HepG2 (cell line): ENCODE results near the gene MYADML2. TPM values are rescaled to one million over a fixed set of nuclear protein-coding genes. Genes with fewer than 3 reads are reported as not detected.
A peak's percentile ranks its signal among the peaks of the same experiment; 100 is the strongest.

Source experiments
- CEBPB ChIP-seq: IDR thresholded peaks from 2 replicates; pipeline ENCODE4 v1.6.1; 2011; ENCODE audit warnings: low read depth, low read length, improper control_type of control experiment, borderline replicate concordance
- CEBPZ ChIP-seq: IDR thresholded peaks from 2 replicates; pipeline ENCODE4 v1.6.1; 2012; ENCODE audit warnings: low read length, improper control_type of control experiment
- E2F5 ChIP-seq: sonication (generic); formaldehyde crosslinking; conservative IDR thresholded peaks from 2 replicates; pipeline ENCODE4 v1.4.0; 2020; ENCODE audit warnings: missing genetic modification reagents
- ELF1 ChIP-seq: sonication (generic); formaldehyde crosslinking; IDR thresholded peaks from 2 replicates; pipeline ENCODE4 v1.4.0; 2020; ENCODE audit warnings: missing genetic modification reagents
- HNRNPK ChIP-seq: fragments of 200-400 bp; formaldehyde crosslinking; IDR thresholded peaks from 2 replicates; pipeline ENCODE4 v1.6.1; 2018; ENCODE audit warnings: low read length, low read depth, moderate library complexity, mild to moderate bottlenecking; ENCODE audit not compliant: poor library complexity, severe bottlenecking
- MEIS2 ChIP-seq: sonication (generic); formaldehyde crosslinking; IDR thresholded peaks from 2 replicates; pipeline ENCODE4 v1.9.0; 2021; ENCODE audit warnings: mild to moderate bottlenecking, missing genetic modification reagents
- NFATC3 ChIP-seq: sonication (generic); formaldehyde crosslinking; IDR thresholded peaks from 2 replicates; pipeline ENCODE4 v1.5.1; 2020; ENCODE audit warnings: mild to moderate bottlenecking, missing genetic modification reagents
- NFE2L2 ChIP-seq: fragments of 150-350 bp; IDR thresholded peaks from 2 replicates; pipeline ENCODE4 v1.6.1; 2014; ENCODE audit warnings: low read length
- PRDM10 ChIP-seq: sonication (generic); formaldehyde crosslinking; IDR thresholded peaks from 2 replicates; pipeline ENCODE4 v1.4.0; 2020; ENCODE audit warnings: low read depth, missing genetic modification reagents
- SMC3 ChIP-seq: IDR thresholded peaks from 2 replicates; pipeline ENCODE4 v1.6.1; 2011; ENCODE audit warnings: low read length, improper control_type of control experiment
- SNRNP70 ChIP-seq: fragments of 200-400 bp; formaldehyde crosslinking; IDR thresholded peaks from 2 replicates; pipeline ENCODE4 v1.6.1; 2017; ENCODE audit warnings: mild to moderate bottlenecking, low read depth, low read length, moderate library complexity
- TP53 ChIP-seq: sonication (generic); formaldehyde crosslinking; conservative IDR thresholded peaks from 2 replicates; pipeline ENCODE4 v1.4.0; 2020; ENCODE audit warnings: missing genetic modification reagents
- U2AF2 ChIP-seq: fragments of 200-400 bp; formaldehyde crosslinking; IDR thresholded peaks from 2 replicates; pipeline ENCODE4 v1.6.1; 2017; ENCODE audit warnings: low read depth, mild to moderate bottlenecking, low read length
- ZNF597 ChIP-seq: sonication (generic); formaldehyde crosslinking; IDR thresholded peaks from 2 replicates; pipeline ENCODE4 v1.5.0; 2020; ENCODE audit warnings: missing genetic modification reagents
- ZNF614 ChIP-seq: IDR thresholded peaks from 2 replicates; pipeline ENCODE4 v1.6.1; 2018; ENCODE audit warnings: missing biosample characterization, missing genetic modification reagents, inconsistent platforms, borderline replicate concordance
- ZNF619 ChIP-seq: sonication (generic); formaldehyde crosslinking; IDR thresholded peaks from 2 replicates; pipeline ENCODE4 v1.4.0; 2020; ENCODE audit warnings: mild to moderate bottlenecking, missing genetic modification reagents
- ZNF773 ChIP-seq: sonication (generic); formaldehyde crosslinking; IDR thresholded peaks from 2 replicates; pipeline ENCODE4 v1.4.0; 2020; ENCODE audit warnings: missing genetic modification reagents, borderline replicate concordance
- polyA plus RNA-seq, 8 experiments: library from polyadenylated mRNA; depleted of rRNA in 3 of 8; stranded (reverse) in 7 of 8; unstranded in 1 of 8; fragments of >200 nt; fragmentation: Illumina TruSeq in 4 of 8; extraction: Trizol in 4 of 8; gene quantifications; 2 replicates each; pipeline versions ENCODE4 v1.2.1 to v1.2.3, GENCODE V29; 2011 to 2016; ENCODE audit warnings: low read depth in 4 of 8, missing spikeins in 1 of 8, mixed read lengths in 1 of 8; ENCODE audit not compliant: insufficient read depth in 1 of 8
- total RNA-seq, 5 experiments: library from RNA; depleted of rRNA; stranded (reverse); fragments of >200 nt; fragmentation: Illumina TruSeq; extraction: Trizol; gene quantifications; 2 replicates each; pipeline ENCODE4 v1.2.3, GENCODE V29; 2016; ENCODE audit warnings: low read depth in 1 of 5

Gene MYADML2
- total and polyA plus RNA-seq, 2 of the 13 experiments (the other 11 are each of a cell fraction or from before 2014, with no cell fraction given) = not detected

- TF ChIP-seq CEBPZ (no peak), PRDM10 (CRISPR knock-in tag) (no peak; the same call in 1 of the 2 replicates), HNRNPK (no peak), E2F5 (CRISPR knock-in tag) (0 out of 2 replicates have a peak, but pooled peaks have one; percentile 21), MEIS2 (CRISPR knock-in tag) (peak; percentile 83), CEBPB (no peak), NFATC3 (CRISPR knock-in tag) (0 out of 2 replicates have a peak, but pooled peaks have one; percentile 37), SMC3 (no peak; the same call in 1 of the 2 replicates), ZNF773 (CRISPR knock-in tag) (0 out of 2 replicates have a peak, but pooled peaks have one; percentile 31), ZNF597 (CRISPR knock-in tag) (no peak), ZNF614 (CRISPR knock-in tag) (peak; percentile 66; the same call in 1 of the 2 replicates), U2AF2 (0 out of 2 replicates have a peak, but pooled peaks have one; percentile 21), NFE2L2 (no peak), TP53 (no peak; the same call in 1 of the 2 replicates), ZNF619 (CRISPR knock-in tag) (0 out of 2 replicates have a peak, but pooled peaks have one; percentile 53), SNRNP70 (no peak), ELF1 (peak; percentile 80)
Measured at GRCh38 chr17:81909966-81910839, 36.8 kb downstream of the MYADML2 start (continued).
